Activated CD8-positive, alpha-beta T cell treated with anti-CD3 and anti-CD28 coated beads for 36 hours (primary cell): Measurements from ENCODE around the gene NME5. TPM values are rescaled to one million over a fixed set of nuclear protein-coding genes. Genes with fewer than 3 reads are reported as not detected.

Experiments
- ATAC-seq: fragments of 200-7000 bp; cut with Tn5 transposase; one replicate; pipeline ENCODE4 v1.10.0; 2021; ENCODE audit warnings: mild to moderate bottlenecking, moderate library complexity
- CTCF ChIA-PET: fragments of 350-600 bp; sonication (Branson Sonifier 250); formaldehyde crosslinking; loops from one replicate; lab custom pipeline; 2021; ENCODE audit warnings: antibody characterized with exemption; lab: Charles Lee
- POLR2A ChIA-PET: fragments of 350-600 bp; sonication (Branson Sonifier 250); formaldehyde crosslinking; loops from one replicate; lab custom pipeline; 2021; ENCODE audit warnings: antibody characterized with exemption; lab: Charles Lee
- DNase-seq: peaks from one replicate; pipeline ENCODE4 v3.0.0-alpha.2; 2020
- H3K27ac Mint-ChIP-seq: one replicate; pipeline ENCODE4 v1.8.0; 2021; ENCODE audit warnings: mild to moderate bottlenecking, mixed read lengths
- H3K27me3 Mint-ChIP-seq: one replicate; pipeline ENCODE4 v1.8.0; 2021; ENCODE audit warnings: mixed read lengths
- H3K36me3 Mint-ChIP-seq: one replicate; pipeline ENCODE4 v1.8.0; 2021; ENCODE audit warnings: low read depth, mixed read lengths
- H3K4me1 Mint-ChIP-seq: one replicate; pipeline ENCODE4 v1.8.0; 2021; ENCODE audit warnings: low read depth, mixed read lengths
- H3K4me3 Mint-ChIP-seq: one replicate; pipeline ENCODE4 v1.8.0; 2021; ENCODE audit warnings: mild to moderate bottlenecking, moderate library complexity, mixed read lengths
- H3K9me3 Mint-ChIP-seq: one replicate; pipeline ENCODE4 v1.8.0; 2021; ENCODE audit warnings: mixed read lengths
- CTCF ChIP-seq: fragments of 200-600 bp; IDR thresholded peaks from one replicate; pipeline ENCODE4 v1.8.0; 2022; ENCODE audit warnings: antibody characterized with exemption, mild to moderate bottlenecking
- intact Hi-C: fragments of 100-400 bp; cut with micrococcal nuclease; formaldehyde crosslinking; loops from one replicate; pipeline ENCODE4 v1.10.0; 2022
- total RNA-seq, 2 experiments: library from RNA; stranded (reverse); gene quantifications; one replicate each; pipeline ENCODE4 v1.2.3, GENCODE V29; 2021

NME5 gene
- total RNA-seq, 2 experiments from 2014 or later: not detected

- Mint-ChIP-seq H3K9me3 (no peaks in the 10 kb centered on the region), H3K27me3 (peaks cover 2% of the 10 kb centered on the region), H3K4me1 (no peaks in the 10 kb centered on the region), H3K27ac (no peak overlapping the region), H3K4me3 (no peak overlapping the region), H3K36me3 (no peaks in the 10 kb centered on the region)
- POLR2A ChIA-PET: no interaction called here
- no peak for TF ChIP-seq CTCF
- CTCF ChIA-PET: interaction anchor here (1.2 to 8.1 kb wide), 3 partner anchors 49 to 92 kb away, joined by 3 to 159 read pairs (median 3); no protein-coding TSS in a partner anchor
- ATAC-seq: no peak
- DNase-seq: no peak
- intact Hi-C loops: no loop called here
Measured at GRCh38 chr5:138128334-138128733, 10.9 kb downstream of the NME5 start.

GRCh38 chr5:138115254-138115653 is 24.0 kb downstream of the NME5 start:
- Mint-ChIP-seq H3K27me3 (peaks cover 5% of the 10 kb centered on the region), H3K27ac (no peak overlapping the region), H3K36me3 (no peaks in the 10 kb centered on the region), H3K4me1 (no peaks in the 10 kb centered on the region), H3K4me3 (no peak overlapping the region), H3K9me3 (no peaks in the 10 kb centered on the region)
- no peak for ATAC-seq
- POLR2A ChIA-PET: no interaction called here
- TF ChIP-seq CTCF: no peak
- CTCF ChIA-PET: interaction anchor here (0.6 kb wide), 1 partner anchor 336 kb away, joined by 4 read pairs; no protein-coding TSS in a partner anchor
- DNase-seq: no peak
- intact Hi-C loops: no loop called here

GRCh38 chr5:138111937-138112336 is 27.3 kb downstream of the NME5 start:
- intact Hi-C loops: no loop called here
- ChIA-PET CTCF (interaction anchor here (0.8 to 2.1 kb wide), 3 partner anchors 21 to 75 kb away, joined by 3 to 6 read pairs (median 3); no protein-coding TSS in a partner anchor), POLR2A (no interaction called here)
- DNase-seq (no peak), ATAC-seq (no peak)
- H3K4me1 Mint-ChIP-seq: no peaks in the 10 kb centered on the region
- H3K9me3 Mint-ChIP-seq: no peaks in the 10 kb centered on the region
- no peak overlapping the region for H3K27ac Mint-ChIP-seq
- no peak overlapping the region for H3K4me3 Mint-ChIP-seq
- TF ChIP-seq CTCF: no peak
- no peaks in the 10 kb centered on the region for H3K36me3 Mint-ChIP-seq
- H3K27me3 Mint-ChIP-seq: peaks cover 5% of the 10 kb centered on the region

GRCh38 chr5:138111181-138111580 is 28.0 kb downstream of the NME5 start:
- H3K27ac Mint-ChIP-seq: no peak overlapping the region

More at GRCh38 chr5:138111181-138111580, 28.0 kb downstream of the NME5 start:
- intact Hi-C loops: no loop called here
- ATAC-seq: no peak
- TF ChIP-seq CTCF: no peak
- no peaks in the 10 kb centered on the region for H3K4me1 Mint-ChIP-seq
- no peak overlapping the region for H3K4me3 Mint-ChIP-seq
- CTCF ChIA-PET: interaction anchor here (0.6 to 2.1 kb wide), 6 partner anchors 21 to 703 kb away, joined by 3 to 6 read pairs (median 3); no protein-coding TSS in a partner anchor
- no peak for DNase-seq
- no peaks in the 10 kb centered on the region for H3K36me3 Mint-ChIP-seq
- POLR2A ChIA-PET: interaction anchor here (1.7 kb wide), 1 partner anchor 30 kb away, joined by 5 read pairs; no protein-coding TSS in a partner anchor
- peaks cover 3% of the 10 kb centered on the region for H3K27me3 Mint-ChIP-seq
- no peaks in the 10 kb centered on the region for H3K9me3 Mint-ChIP-seq
